Astrocyte (in vitro differentiated cells and primary cell): Measurements from ENCODE around the gene HOXB6.

ENCODE experiments used
- EZH2 ChIP-seq: IDR thresholded peaks from 2 replicates; pipeline ENCODE4 v1.6.1; 2012; ENCODE audit warnings: mild to moderate bottlenecking, low read length, inconsistent platforms; ENCODE audit not compliant: insufficient read depth
- TF ChIP-seq, protein P1 (sequence below): IDR thresholded peaks from 2 replicates; pipeline ENCODE4 v1.5.1; 2011; ENCODE audit warnings: low read depth, mild to moderate bottlenecking, inconsistent platforms, low read length, moderate library complexity; ENCODE audit not compliant: insufficient read depth

DNA sequence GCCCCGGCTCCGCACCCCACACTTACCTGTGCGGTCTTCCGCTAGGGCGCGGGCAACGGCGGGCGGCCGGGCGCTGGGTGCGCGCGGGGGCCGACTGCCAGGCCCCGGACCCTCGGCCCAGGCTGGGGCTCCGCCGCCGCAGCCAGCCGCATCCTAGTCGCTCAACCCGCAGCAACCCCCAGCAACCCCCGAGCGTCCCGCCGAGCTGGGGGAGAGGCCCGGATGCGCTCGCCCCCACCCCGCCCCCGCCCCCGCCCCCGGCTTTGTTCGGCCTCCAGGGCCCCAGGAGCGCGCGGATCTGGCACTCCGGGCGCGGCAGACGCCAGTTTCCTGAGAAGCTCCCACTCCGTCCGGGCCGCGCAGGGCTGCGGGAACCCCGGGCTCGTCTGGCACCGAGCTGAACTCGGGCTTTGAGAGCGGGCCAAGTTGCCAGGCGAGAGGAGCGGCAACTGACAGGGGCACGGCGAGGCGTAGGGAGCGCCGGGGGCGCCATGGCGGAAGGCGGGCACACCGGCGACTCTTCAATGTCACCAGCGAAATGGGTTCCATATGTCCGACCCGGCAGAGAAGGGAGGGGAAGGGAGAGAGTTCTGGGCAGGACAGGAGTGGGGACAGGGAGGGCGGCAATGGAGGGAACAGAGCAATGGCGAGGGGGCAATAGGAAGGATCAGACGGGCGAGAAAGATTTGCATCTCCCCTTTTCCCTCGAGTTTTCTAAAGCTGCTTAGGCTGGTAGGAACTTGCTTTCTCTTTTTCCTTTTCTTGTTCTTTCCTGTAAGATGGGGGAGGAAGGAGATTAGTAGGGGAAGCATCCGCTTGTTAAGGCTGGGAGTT is 40.4 kb downstream of the HOXB6 start:
- TF ChIP-seq, protein P1, sequence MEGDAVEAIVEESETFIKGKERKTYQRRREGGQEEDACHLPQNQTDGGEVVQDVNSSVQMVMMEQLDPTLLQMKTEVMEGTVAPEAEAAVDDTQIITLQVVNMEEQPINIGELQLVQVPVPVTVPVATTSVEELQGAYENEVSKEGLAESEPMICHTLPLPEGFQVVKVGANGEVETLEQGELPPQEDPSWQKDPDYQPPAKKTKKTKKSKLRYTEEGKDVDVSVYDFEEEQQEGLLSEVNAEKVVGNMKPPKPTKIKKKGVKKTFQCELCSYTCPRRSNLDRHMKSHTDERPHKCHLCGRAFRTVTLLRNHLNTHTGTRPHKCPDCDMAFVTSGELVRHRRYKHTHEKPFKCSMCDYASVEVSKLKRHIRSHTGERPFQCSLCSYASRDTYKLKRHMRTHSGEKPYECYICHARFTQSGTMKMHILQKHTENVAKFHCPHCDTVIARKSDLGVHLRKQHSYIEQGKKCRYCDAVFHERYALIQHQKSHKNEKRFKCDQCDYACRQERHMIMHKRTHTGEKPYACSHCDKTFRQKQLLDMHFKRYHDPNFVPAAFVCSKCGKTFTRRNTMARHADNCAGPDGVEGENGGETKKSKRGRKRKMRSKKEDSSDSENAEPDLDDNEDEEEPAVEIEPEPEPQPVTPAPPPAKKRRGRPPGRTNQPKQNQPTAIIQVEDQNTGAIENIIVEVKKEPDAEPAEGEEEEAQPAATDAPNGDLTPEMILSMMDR = no peak
- TF ChIP-seq EZH2 = no peak
